Activated T-helper 1 cell treated with anti-CD3 and anti-CD28 coated beads, Interleukin-12 subunit alpha, Interleukin-12 subunit beta, Interleukin-2, Interleukin-4 antibody, amounts not matched to agents 30 ng/mL and 10 ng/mL and 1 ng/mL, durations not matched to agents 14 hours and 24 hours and 36 hours (primary cell): ENCODE results near the gene NELFCD. TPM values are rescaled to one million over a fixed set of nuclear protein-coding genes. Genes with fewer than 3 reads are reported as not detected.
A peak's percentile ranks its signal among the peaks of the same experiment; 100 is the strongest.
"Not testable (repeated sequence)": the region's sequence is repeated elsewhere in the genome, so short reads cannot be mapped to it uniquely, and the experiment has no call there.

Experiments
- DNase-seq: peaks from one replicate; pipeline ENCODE4 v3.0.0; 2021; ENCODE audit warnings: low spot score
- H3K27ac Mint-ChIP-seq: one replicate; pipeline ENCODE4 v1.8.0; 2021; ENCODE audit warnings: mild to moderate bottlenecking, mixed read lengths
- H3K27me3 Mint-ChIP-seq: one replicate; pipeline ENCODE4 v1.8.0; 2022; ENCODE audit warnings: mild to moderate bottlenecking, moderate library complexity, mixed read lengths; ENCODE audit not compliant: insufficient read depth
- H3K36me3 Mint-ChIP-seq: one replicate; pipeline ENCODE4 v1.8.0; 2021; ENCODE audit warnings: low read depth, mixed read lengths
- H3K4me1 Mint-ChIP-seq: one replicate; pipeline ENCODE4 v1.8.0; 2021; ENCODE audit warnings: low read depth, mixed read lengths
- H3K4me3 Mint-ChIP-seq: one replicate; pipeline ENCODE4 v1.8.0; 2021; ENCODE audit warnings: mild to moderate bottlenecking, moderate library complexity, mixed read lengths
- H3K9me3 Mint-ChIP-seq: one replicate; pipeline ENCODE4 v1.8.0; 2021; ENCODE audit warnings: mixed read lengths
- intact Hi-C: fragments of 100-400 bp; cut with micrococcal nuclease; formaldehyde crosslinking; loops from one replicate; pipeline ENCODE4 v1.15.1; 2024
- total RNA-seq: library from RNA; stranded (reverse); gene quantifications from 2 replicates; pipeline ENCODE4 v1.2.3, GENCODE V29; 2022

NELFCD gene, protein sequence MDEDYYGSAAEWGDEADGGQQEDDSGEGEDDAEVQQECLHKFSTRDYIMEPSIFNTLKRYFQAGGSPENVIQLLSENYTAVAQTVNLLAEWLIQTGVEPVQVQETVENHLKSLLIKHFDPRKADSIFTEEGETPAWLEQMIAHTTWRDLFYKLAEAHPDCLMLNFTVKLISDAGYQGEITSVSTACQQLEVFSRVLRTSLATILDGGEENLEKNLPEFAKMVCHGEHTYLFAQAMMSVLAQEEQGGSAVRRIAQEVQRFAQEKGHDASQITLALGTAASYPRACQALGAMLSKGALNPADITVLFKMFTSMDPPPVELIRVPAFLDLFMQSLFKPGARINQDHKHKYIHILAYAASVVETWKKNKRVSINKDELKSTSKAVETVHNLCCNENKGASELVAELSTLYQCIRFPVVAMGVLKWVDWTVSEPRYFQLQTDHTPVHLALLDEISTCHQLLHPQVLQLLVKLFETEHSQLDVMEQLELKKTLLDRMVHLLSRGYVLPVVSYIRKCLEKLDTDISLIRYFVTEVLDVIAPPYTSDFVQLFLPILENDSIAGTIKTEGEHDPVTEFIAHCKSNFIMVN
- total RNA-seq, result 121 and 135 TPM in 2 replicates

DNA sequence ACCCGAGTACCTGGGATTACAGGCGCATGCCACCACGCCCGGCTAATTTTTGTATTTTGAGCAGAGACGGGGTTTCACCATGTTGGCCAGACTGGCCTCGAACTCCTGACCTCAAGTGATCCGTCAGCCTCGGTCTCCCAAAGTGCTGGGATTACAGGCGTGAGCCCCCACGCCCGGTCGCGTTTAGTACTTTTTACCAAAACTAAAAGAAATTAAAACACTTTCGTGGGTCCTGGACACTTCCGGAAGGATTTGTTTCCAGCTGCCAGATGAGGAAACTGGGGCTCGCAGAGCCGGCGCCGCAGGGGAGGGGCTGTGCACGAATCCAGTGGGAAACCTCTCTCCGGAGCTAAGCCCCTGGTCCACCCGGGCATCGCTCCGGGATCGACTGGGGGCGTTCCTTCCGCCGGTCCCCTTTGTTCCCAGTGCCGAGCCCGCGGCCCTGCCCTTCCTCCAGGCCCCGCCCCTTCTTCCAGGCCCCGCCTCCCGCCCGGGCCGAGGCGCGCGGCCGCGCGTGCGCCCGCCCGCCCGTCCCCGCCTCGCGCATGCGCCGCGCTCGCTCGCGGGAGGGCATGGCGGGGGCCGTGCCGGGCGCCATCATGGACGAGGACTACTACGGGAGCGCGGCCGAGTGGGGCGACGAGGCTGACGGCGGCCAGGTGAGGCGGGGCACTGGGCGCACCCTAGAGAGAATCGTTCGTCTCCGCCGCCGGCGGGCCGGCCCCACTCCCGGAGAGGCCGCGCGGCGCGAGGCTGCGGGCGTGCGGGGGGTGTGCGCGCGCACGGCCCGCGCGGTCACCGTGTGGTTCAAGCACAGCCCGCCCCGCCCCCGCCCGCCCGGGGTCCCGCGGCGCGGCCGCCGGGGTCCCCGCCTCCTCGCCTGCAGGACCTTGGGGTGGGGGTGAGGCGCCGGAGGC lies at the start of gene NELFCD:
TSS of gene NELFCD (plus strand) at position 546 of the 917 bp plus-strand sequence. CDS start at position 600, 54 bp downstream.
- H3K27me3 Mint-ChIP-seq, result peaks cover 12% of the 10 kb centered on the region
- DNase-seq, result peak; percentile 86
- peaks cover 21% of the 10 kb centered on the region for H3K4me1 Mint-ChIP-seq
- H3K9me3 Mint-ChIP-seq, result no peaks in the 10 kb centered on the region
- H3K36me3 Mint-ChIP-seq, result peaks cover 16% of the 10 kb centered on the region
- peak within 1 kb of the TSS; percentile 91 for H3K27ac Mint-ChIP-seq
- peak within 1 kb of the TSS; percentile 94 for H3K4me3 Mint-ChIP-seq
- intact Hi-C loops, result loop anchor here (1.0 to 5.0 kb wide), 10 partner anchors 26 to 1264 kb away; partner anchors contain the start of genes ATP5F1E, CTSZ, PRELID3B and VAPB

DNA sequence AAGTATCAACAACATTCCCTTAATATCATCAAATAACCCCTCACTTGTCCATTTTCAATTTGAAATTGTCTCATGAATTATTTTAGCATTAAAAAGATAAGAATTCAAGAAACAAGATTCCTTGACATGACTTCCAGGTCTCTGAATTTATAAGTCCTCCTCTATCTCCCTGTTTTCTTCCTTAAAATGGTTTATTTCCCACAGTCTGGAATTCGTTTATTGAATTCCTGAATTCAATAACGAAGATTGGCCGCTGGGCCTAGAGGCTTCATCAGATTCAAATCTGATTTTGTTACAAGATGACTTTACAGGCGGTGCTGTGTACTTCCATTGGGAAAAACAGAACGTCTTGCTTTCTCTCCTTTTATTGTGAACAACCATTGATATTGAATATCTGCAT lies 48.9 kb upstream of the NELFCD start:
- Mint-ChIP-seq H3K9me3 (no peaks in the 10 kb centered on the region), H3K4me3 (no peak overlapping the region), H3K27ac (no peak overlapping the region), H3K36me3 (no peaks in the 10 kb centered on the region), H3K4me1 (no peaks in the 10 kb centered on the region), H3K27me3 (peaks cover 26% of the 10 kb centered on the region)
- DNase-seq, result no peak
- intact Hi-C loops, result no loop called here

DNA sequence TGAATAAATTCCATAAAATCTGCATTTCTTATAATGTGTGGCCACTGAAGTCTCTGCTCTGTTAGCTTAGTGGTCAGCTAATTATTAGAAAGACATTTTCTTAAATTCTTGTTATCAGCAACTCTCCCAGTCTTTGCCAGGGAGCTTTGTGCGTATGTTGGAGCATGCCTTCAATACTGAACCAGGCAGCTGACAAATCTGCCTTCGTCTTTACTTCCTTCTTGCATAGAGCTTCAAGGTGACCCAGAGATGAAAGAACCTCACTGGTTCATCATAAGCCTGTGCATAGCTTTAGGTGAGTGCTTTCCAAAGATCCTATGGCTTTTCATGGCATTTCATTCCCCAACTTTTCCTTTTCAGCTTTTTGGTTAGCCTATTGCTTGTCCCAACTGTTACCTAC lies 43.0 kb upstream of the NELFCD start:
- H3K9me3 Mint-ChIP-seq, result no peaks in the 10 kb centered on the region
- peaks cover 23% of the 10 kb centered on the region for H3K27me3 Mint-ChIP-seq
- no peaks in the 10 kb centered on the region for H3K4me1 Mint-ChIP-seq
- intact Hi-C loops, result no loop called here
- no peak for DNase-seq
- H3K27ac Mint-ChIP-seq, result no peak overlapping the region
- H3K36me3 Mint-ChIP-seq, result no peaks in the 10 kb centered on the region
- no peak overlapping the region for H3K4me3 Mint-ChIP-seq

DNA sequence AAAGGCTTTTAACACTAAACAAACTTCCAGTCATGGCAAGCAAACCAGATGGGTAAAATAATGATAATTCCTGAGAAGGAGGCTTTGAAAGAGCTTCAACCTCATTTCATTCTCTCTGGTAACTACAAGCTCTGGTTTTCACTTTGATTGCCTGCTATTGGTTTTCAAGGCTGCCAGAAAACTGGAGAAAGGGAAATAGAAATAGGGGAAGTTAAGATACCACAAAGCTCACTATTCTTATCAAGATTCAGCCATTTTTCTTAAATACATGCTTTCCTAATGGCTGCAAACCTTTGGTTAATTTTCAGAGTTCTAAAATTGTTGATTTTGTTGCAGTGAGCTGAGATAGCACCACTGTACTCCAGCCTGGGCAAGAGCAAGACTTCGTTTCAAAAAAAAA lies 42.5 kb upstream of the NELFCD start:
- intact Hi-C loops, result no loop called here
- H3K27ac Mint-ChIP-seq, result no peak overlapping the region
- H3K36me3 Mint-ChIP-seq, result no peaks in the 10 kb centered on the region
- no peak overlapping the region for H3K4me3 Mint-ChIP-seq
- H3K4me1 Mint-ChIP-seq, result no peaks in the 10 kb centered on the region
- H3K27me3 Mint-ChIP-seq, result peaks cover 23% of the 10 kb centered on the region
- no peak for DNase-seq
- H3K9me3 Mint-ChIP-seq, result no peaks in the 10 kb centered on the region

DNA sequence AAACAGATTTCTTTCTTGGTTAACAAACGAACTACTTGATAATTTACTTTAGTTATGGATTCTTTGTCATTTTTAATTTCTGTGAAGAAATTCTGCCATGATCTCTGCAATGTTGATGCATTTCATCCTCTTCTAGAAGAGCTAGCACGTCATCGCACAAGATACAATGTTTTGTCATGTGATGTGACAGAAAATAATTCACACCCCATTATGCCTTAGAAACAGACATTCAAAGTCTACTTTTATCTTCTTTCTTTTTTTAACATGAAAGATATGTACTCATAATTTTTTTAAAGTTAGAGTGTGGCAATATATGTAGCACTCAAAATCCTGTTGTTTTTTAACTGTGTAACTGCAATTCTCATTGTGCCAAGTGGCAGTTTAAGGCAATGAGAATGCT lies 39.6 kb upstream of the NELFCD start:
- no peak for DNase-seq
- H3K36me3 Mint-ChIP-seq, result no peaks in the 10 kb centered on the region
- H3K4me1 Mint-ChIP-seq, result no peaks in the 10 kb centered on the region
- intact Hi-C loops, result no loop called here
- H3K27ac Mint-ChIP-seq, result no peak overlapping the region
- H3K27me3 Mint-ChIP-seq, result peaks cover 9% of the 10 kb centered on the region
- no peak overlapping the region for H3K4me3 Mint-ChIP-seq
- H3K9me3 Mint-ChIP-seq, result no peaks in the 10 kb centered on the region

DNA sequence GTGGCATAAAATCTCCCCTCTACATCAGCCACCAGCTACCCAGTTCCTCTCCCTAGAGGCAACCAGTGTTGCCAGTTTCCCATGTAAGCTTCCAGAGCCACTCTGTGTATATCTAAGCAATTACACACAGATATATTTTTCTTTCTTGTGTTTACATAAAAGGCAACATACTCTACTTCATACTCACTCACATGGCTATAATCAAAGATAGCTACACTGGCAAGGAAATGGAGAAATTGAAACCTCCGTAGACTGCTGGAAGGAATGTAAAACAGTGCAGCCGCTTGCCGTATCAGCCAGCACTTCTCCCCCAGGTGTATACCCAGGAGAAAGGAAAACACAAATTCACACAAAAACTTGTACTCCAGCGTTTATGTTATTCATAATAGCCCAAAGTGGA lies 38.5 kb upstream of the NELFCD start:
- Mint-ChIP-seq H3K27ac (no peak overlapping the region), H3K36me3 (no peaks in the 10 kb centered on the region), H3K9me3 (no peaks in the 10 kb centered on the region), H3K4me3 (no peak overlapping the region), H3K27me3 (peaks cover 3% of the 10 kb centered on the region), H3K4me1 (no peaks in the 10 kb centered on the region)
- intact Hi-C loops, result no loop called here
- no peak for DNase-seq

DNA sequence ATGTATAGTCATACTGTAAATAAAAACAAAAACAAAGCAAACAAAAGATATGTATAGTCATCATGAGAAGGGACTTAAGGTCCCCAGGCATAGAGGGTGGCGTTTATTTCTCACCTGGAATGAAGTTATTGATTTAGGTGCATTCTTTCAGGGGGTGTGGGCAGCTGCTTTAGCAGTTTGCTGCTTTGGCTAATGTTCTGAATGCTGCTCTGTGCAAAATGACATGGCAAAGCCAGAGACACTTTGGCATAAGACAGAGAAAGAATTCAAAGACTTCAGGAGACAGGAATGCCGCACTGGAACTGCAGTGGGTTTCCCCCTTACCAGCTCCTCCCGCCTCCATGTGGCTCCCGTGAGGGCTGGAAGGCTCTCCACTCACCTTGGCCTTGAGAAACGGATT lies 36.4 kb upstream of the NELFCD start:
- no peak for DNase-seq
- no peak overlapping the region for H3K4me3 Mint-ChIP-seq
- no peak overlapping the region for H3K27ac Mint-ChIP-seq
- intact Hi-C loops, result no loop called here
- no peaks in the 10 kb centered on the region for H3K4me1 Mint-ChIP-seq
- H3K36me3 Mint-ChIP-seq, result no peaks in the 10 kb centered on the region
- no peaks in the 10 kb centered on the region for H3K9me3 Mint-ChIP-seq
- no peaks in the 10 kb centered on the region for H3K27me3 Mint-ChIP-seq

DNA sequence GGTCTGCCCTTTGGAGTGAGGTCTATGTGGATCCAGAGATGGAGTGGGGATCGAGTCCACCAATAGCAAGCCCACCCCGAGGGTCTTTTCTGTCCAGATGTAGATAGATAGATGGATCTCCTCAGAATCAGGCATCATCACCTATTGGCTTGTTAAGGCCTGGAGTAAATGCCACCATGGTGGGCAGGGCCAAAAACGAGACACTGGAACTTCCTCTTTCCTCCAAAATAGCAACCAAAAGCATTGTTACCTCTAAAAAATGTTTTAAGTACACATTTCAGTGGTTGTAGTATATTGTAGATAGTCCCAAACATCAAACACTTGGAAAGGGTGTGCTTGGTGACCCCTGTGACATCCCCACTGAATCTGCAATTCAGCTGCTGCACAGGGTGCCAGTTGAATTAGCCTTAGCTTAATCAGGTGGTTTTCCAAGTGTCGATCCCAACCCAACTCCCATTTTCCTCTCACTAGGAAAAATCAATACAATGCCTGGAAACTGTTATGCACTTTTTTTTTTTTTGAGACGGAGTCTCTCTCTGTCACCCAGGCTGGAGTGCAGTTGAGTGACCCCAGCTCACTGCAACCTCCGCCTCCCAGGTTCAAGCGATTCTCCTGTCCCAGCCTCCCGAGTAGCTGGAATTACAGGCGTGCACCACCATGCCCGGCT lies 35.0 kb upstream of the NELFCD start:
- H3K9me3 Mint-ChIP-seq, result no peaks in the 10 kb centered on the region
- no peak overlapping the region for H3K4me3 Mint-ChIP-seq
- H3K27ac Mint-ChIP-seq, result no peak overlapping the region
- no peak for DNase-seq
- no peaks in the 10 kb centered on the region for H3K36me3 Mint-ChIP-seq
- H3K27me3 Mint-ChIP-seq, result peaks cover 2% of the 10 kb centered on the region
- no peaks in the 10 kb centered on the region for H3K4me1 Mint-ChIP-seq
- intact Hi-C loops, result no loop called here

DNA sequence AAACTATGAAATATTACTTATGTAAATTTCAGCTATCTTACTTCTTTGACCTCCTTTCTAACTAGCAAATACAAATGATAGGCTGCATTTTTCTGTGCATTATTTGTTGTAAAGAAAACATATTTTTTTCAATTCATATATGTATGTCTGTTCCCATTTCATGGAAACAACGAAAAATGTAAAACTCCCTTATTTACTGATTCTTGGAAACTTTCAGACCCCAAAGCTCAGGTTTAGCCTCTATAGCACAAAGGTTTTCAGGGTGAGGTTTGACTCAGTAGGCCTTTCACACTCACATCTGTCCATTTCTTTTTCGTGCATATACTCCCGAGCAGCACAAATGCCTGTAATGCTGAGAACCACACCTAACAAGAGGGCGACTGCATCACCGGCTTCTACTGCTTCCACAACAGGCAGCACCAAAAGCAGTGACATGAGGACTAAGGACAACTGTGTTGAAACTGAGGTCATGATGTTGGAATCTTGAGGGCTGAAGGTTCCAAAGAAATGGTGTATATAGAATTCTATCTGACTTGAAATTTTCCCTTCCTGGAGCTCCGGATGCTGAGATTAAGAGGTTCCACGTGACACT lies 33.2 kb upstream of the NELFCD start:
- H3K36me3 Mint-ChIP-seq, H3K4me1 Mint-ChIP-seq, H3K27ac Mint-ChIP-seq, DNase-seq, H3K9me3 Mint-ChIP-seq, H3K4me3 Mint-ChIP-seq, intact Hi-C loops: not testable (repeated sequence)
- H3K27me3 Mint-ChIP-seq, result peaks cover 12% of the 10 kb centered on the region

DNA sequence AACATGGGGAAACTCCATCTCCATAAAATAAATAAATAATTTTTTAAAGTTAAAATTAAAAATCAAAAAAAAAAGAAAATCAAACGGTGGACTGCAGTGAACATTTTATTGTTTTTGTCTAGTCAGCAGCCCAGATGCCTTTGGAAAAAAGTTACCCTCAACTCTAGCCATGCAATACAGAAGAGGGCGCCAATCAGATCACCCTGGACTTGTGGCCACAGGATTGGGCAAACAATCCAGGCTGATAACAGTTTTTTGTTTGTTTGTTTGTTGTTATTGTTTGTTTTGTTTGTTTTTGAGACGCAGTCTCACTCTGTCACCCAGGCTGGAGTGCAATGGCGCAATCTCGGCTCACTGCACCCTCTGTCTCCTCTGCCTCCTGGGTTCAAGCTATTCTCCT lies 30.5 kb upstream of the NELFCD start:
- Mint-ChIP-seq H3K4me1 (no peaks in the 10 kb centered on the region), H3K36me3 (no peaks in the 10 kb centered on the region), H3K9me3 (no peaks in the 10 kb centered on the region), H3K27ac (no peak overlapping the region), H3K27me3 (peaks cover 23% of the 10 kb centered on the region), H3K4me3 (no peak overlapping the region)
- intact Hi-C loops, result no loop called here
- no peak for DNase-seq

DNA sequence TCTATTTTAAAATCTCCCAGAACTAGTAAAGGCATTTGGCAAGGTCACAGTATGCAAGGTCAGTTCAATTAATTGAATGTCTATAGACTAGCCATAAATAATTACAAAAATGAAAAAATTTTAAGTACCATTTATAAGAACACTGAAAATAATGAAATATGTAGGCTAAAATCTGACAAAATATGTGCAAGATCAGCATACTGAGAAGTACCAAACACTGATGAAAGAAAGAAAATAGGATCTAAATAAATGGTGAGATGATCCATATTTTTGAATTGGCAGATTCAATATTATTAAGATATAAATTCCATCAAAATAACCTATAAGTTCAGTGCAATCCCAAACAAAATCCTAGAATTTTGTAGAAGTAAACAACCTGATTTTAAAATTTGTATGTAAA lies 28.0 kb upstream of the NELFCD start:
- Mint-ChIP-seq H3K27ac (no peak overlapping the region), H3K36me3 (no peaks in the 10 kb centered on the region), H3K4me1 (no peaks in the 10 kb centered on the region), H3K4me3 (no peak overlapping the region), H3K27me3 (peaks cover 23% of the 10 kb centered on the region), H3K9me3 (no peaks in the 10 kb centered on the region)
- no peak for DNase-seq
- intact Hi-C loops, result no loop called here

DNA sequence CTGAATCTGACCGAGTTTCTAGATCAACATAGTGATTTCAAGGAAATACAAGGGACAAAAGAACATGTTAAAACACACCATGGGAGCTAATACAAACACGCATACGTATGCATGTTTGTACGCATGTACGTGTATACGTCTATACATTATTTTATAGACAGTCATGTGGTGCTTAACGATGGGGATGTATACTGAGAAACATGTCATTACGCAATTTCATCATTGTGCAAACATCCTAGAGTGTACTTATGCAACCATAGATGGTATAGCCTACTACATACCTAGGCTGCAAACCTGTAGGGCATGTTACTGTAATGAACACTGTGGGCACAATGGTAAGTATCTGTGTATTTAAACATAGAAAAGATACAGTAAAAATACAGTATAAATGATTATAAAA lies 25.0 kb upstream of the NELFCD start:
- Mint-ChIP-seq H3K27me3 (peaks cover 24% of the 10 kb centered on the region), H3K27ac (no peak overlapping the region), H3K36me3 (no peaks in the 10 kb centered on the region), H3K4me1 (no peaks in the 10 kb centered on the region), H3K9me3 (no peaks in the 10 kb centered on the region), H3K4me3 (no peak overlapping the region)
- intact Hi-C loops, result no loop called here
- no peak for DNase-seq
